GM10847 (cell line): ENCODE measurements around the gene ESPL1.

Source experiments
- POLR2A ChIP-seq: IDR thresholded peaks from 2 replicates; pipeline ENCODE4 v1.6.1; 2011; ENCODE audit not compliant: insufficient read length; ENCODE audit errors: extremely low read depth

Gene ESPL1

GRCh38 chr12:53267999-53268629 lies at the start of gene ESPL1:
TSS of gene ESPL1 (plus strand) at chr12:53268299. CDS start at chr12:53268767, 468 bp downstream.
- peak; percentile 41 for TF ChIP-seq POLR2A

- no peak for TF ChIP-seq POLR2A
Measured at GRCh38 chr12:53218551-53219291, 49.4 kb upstream of the ESPL1 start.

GRCh38 chr12:53219292-53219955 lies 48.7 kb upstream of the ESPL1 start:
- TF ChIP-seq POLR2A, result no peak

DNA sequence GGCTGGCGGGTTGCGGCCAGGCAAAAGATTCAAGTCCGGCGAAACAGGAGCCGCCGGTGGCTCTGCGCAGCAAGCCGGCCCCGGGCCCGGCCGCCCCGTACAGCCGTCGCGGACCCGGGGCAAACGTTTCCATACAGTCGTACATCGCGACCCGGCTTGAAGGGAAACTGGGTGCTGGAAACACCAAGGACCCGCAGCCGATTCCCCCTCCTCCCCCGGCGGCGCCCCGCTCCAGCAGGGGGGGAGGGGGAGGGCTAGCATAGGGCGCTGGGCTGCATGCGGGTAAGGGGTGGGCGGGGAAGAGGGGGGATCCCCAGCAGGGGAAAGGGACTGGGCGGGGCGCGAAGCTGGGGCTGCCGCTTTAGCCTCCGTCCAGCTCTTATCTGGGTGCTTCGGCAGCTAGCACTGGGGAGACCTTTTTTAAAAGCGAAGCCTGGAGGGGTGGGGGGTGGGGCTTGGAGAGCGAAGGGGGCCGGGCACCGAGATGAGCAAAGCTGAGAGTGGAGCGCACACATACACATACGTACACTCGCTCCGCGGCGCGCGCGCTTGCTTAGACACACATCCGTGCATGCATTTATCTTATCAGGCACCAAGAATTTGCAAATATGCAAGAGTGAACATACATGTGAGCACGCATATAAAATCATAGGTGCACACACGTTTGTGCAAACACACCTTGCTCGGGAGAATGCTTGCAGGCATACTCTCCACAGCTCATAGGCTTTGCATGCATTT lies 48.0 kb upstream of the ESPL1 start:
- no peak for TF ChIP-seq POLR2A

GRCh38 chr12:53220694-53221202 lies 47.4 kb upstream of the ESPL1 start:
- no peak for TF ChIP-seq POLR2A

GRCh38 chr12:53221203-53222080 lies 46.7 kb upstream of the ESPL1 start:
- peak; percentile 40 for TF ChIP-seq POLR2A

DNA sequence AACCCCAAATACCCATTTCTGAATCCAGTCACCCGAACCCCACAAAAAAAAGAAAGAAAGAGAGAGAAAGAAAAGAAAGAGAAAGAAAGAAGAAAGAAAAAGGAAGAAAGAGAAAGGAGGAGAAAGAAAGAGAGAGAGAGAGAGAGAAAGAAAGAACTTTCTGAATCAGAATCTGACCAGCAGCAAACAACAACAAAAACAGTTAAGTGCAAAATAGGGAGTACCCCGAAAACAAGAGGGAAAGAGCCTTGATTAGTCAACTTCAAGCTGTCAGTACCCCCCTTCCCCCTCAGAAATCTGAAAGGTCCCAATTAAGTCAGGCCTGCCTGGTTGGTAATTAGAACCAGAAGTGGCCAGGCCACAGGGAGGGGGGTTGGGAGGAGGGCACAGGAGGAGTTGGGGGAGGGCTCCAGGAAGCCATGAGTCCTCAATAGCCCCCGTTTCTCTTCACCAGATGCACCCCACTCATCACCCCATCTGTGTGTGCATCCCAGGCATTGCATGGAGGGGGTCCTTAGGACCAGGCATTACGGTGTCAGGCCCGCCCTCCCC lies 45.9 kb upstream of the ESPL1 start:
- TF ChIP-seq POLR2A, result no peak

DNA sequence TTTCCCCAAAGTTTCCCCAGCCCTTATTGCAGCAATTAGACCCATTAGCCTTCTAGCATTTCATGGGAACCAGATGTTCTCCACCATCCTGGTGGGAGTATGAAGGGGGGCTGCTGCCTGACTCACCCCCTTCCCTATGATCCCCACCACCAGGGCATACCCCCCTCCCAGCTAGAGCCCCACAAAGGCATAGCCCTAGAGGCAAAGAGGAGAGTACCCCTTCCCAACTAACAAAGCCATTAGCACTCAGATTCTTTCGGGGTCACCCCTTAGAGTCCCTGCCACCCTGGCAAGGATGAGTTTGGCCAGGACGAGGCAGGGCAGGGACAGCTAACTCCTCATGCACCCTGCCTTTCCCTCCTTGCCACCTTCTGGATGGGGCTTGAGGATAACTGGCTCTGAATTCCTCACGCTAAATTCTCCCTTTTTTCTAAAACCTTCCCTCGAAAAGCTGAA lies 45.3 kb upstream of the ESPL1 start:
- no peak for TF ChIP-seq POLR2A

DNA sequence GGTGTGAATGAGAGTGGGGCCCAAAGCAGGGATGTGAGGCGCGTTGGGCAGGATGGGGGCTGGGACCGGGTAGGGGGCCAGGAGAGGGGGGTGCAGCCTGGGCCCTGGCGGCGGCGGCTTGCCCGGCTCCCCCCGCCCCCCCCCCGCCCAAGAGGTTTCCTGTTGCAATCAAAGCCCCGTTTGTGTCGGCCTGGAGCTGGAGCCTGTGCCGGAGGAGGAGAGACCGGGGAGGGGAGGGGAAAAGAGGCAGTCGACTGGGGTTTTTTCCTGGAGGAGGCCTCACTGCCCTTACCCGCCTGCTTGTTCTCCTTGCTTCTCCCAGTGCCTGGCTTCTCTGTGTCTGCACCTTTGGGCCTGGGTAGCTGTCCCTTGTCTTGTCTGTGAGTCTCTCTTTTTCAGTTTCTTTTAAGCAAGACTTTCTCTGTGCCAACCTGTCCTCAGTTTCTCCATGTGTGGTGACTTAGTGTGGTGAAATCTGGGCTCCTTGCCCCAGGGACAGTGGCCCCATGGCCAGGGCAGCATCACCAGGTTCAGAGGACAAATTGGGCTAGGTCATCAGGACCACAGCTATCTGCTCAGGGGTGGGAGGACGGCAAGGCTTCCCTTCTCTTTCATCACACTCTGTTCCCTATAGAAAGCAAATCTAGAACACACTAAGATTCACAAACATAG lies 44.6 kb upstream of the ESPL1 start:
- TF ChIP-seq POLR2A, result no peak

- no peak for TF ChIP-seq POLR2A
Measured at GRCh38 chr12:53224061-53224896, 43.8 kb upstream of the ESPL1 start.

- TF ChIP-seq POLR2A, result no peak
Measured at GRCh38 chr12:53224897-53225634, 43.0 kb upstream of the ESPL1 start.
